ENCODE measurements around the gene ZBTB40. TPM values are rescaled to one million over a fixed set of nuclear protein-coding genes. Genes with fewer than 3 reads are reported as not detected.
A peak's percentile ranks its signal among the peaks of the same experiment; 100 is the strongest.

ZBTB40 gene
- total and polyA plus RNA-seq, 5 donors, result 5.3 to 17.7 (median 13.3) TPM

- WGBS, result 66% methylated on average over 8 of the region's 8 CpGs
- no peak overlapping the region for H3K4me3 ChIP-seq (ENCODE audit: low read length)
- no peak for DNase-seq
- H3K4me1 ChIP-seq (ENCODE audit: control insufficient read depth, insufficient read depth, low read length), result no peaks in the 10 kb centered on the region
- H3K27ac ChIP-seq (ENCODE audit: low read length), result no peak overlapping the region
- no peaks in the 10 kb centered on the region for H3K27me3 ChIP-seq (ENCODE audit: control insufficient read depth, insufficient read depth)
- H3K9me3 ChIP-seq (ENCODE audit: control insufficient read depth, low read length), result no peaks in the 10 kb centered on the region
- intact Hi-C loops (cut with DNase I), result loop anchor here in 1 of 4 donors (10.0 kb wide), 1 partner anchor 308 kb away; no protein-coding TSS in a partner anchor
- ATAC-seq, result no peak
These were observed 38.5 kb upstream of the ZBTB40 start for GRCh38 chr1:22412932-22413727.

GRCh38 chr1:22413799-22414198, 37.9 kb upstream of the ZBTB40 start:
- H3K27ac ChIP-seq (ENCODE audit: low read length), result no peak overlapping the region

GRCh38 chr1:22414244-22414751, 37.4 kb upstream of the ZBTB40 start:
- intact Hi-C loops (cut with DNase I), result loop anchor here in 1 of 4 donors (10.0 kb wide), 1 partner anchor 309 kb away; no protein-coding TSS in a partner anchor
- Histone ChIP-seq H3K27ac (ENCODE audit: low read length) (no peak overlapping the region), H3K4me1 (ENCODE audit: control insufficient read depth, insufficient read depth, low read length) (peaks cover 4% of the 10 kb centered on the region), H3K4me3 (ENCODE audit: low read length) (no peak overlapping the region), H3K9me3 (ENCODE audit: control insufficient read depth, low read length) (no peaks in the 10 kb centered on the region), H3K27me3 (ENCODE audit: control insufficient read depth, insufficient read depth) (no peaks in the 10 kb centered on the region)
- WGBS, result 65% methylated on average over 11 of the region's 11 CpGs
- DNase-seq (peak in 1 of 3 donors; percentile 17), ATAC-seq (peak in 1 of 2 donors; percentile 36)

More at GRCh38 chr1:22413799-22414198, 37.9 kb upstream of the ZBTB40 start:
- intact Hi-C loops (cut with DNase I), result loop anchor here in 1 of 4 donors (10.0 kb wide), 1 partner anchor 309 kb away; no protein-coding TSS in a partner anchor
- ATAC-seq (no peak), DNase-seq (no peak)
- Histone ChIP-seq H3K4me3 (ENCODE audit: low read length) (no peak overlapping the region), H3K27me3 (ENCODE audit: control insufficient read depth, insufficient read depth) (no peaks in the 10 kb centered on the region), H3K4me1 (ENCODE audit: control insufficient read depth, insufficient read depth, low read length) (peaks cover 4% of the 10 kb centered on the region), H3K9me3 (ENCODE audit: control insufficient read depth, low read length) (no peaks in the 10 kb centered on the region)
- 0% methylated on average over 1 of the region's 1 CpG for WGBS

- Histone ChIP-seq H3K4me3 (ENCODE audit: low read length) (no peak overlapping the region), H3K27me3 (ENCODE audit: control insufficient read depth, insufficient read depth) (no peaks in the 10 kb centered on the region), H3K27ac (ENCODE audit: low read length) (no peak overlapping the region), H3K4me1 (ENCODE audit: control insufficient read depth, insufficient read depth, low read length) (peaks cover 4% of the 10 kb centered on the region), H3K9me3 (ENCODE audit: control insufficient read depth, low read length) (no peaks in the 10 kb centered on the region)
- intact Hi-C loops (cut with DNase I), result loop anchor here in 2 of 4 donors (5.0 to 10.0 kb wide), 2 partner anchors 303 to 311 kb away; no protein-coding TSS in a partner anchor
- 87% methylated on average over 7 of the region's 7 CpGs for WGBS
- ATAC-seq, result no peak
- no peak for DNase-seq
These were observed 36.2 kb upstream of the ZBTB40 start for GRCh38 chr1:22415489-22415888.

GRCh38 chr1:22416555-22417454, 34.8 kb upstream of the ZBTB40 start:
- no peaks in the 10 kb centered on the region for H3K27me3 ChIP-seq (ENCODE audit: control insufficient read depth, insufficient read depth)
- H3K9me3 ChIP-seq (ENCODE audit: control insufficient read depth, low read length), result no peaks in the 10 kb centered on the region
- peaks cover 4% of the 10 kb centered on the region for H3K4me1 ChIP-seq (ENCODE audit: control insufficient read depth, insufficient read depth, low read length)
- H3K27ac ChIP-seq (ENCODE audit: low read length), result no peak overlapping the region
- DNase-seq (peak; percentile 58 to 84 (median 84)), ATAC-seq (peak; percentile 39 to 49)
- H3K4me3 ChIP-seq (ENCODE audit: low read length), result no peak overlapping the region
- WGBS, result 20% methylated on average over 13 of the region's 13 CpGs
- intact Hi-C loops (cut with DNase I), result loop anchor here in 2 of 4 donors (5.0 to 10.0 kb wide), 2 partner anchors 305 to 312 kb away; no protein-coding TSS in a partner anchor

GRCh38 chr1:22417466-22417865, 34.2 kb upstream of the ZBTB40 start:
- Histone ChIP-seq H3K27ac (ENCODE audit: low read length) (no peak overlapping the region), H3K9me3 (ENCODE audit: control insufficient read depth, low read length) (no peaks in the 10 kb centered on the region), H3K27me3 (ENCODE audit: control insufficient read depth, insufficient read depth) (no peaks in the 10 kb centered on the region), H3K4me1 (ENCODE audit: control insufficient read depth, insufficient read depth, low read length) (peaks cover 4% of the 10 kb centered on the region), H3K4me3 (ENCODE audit: low read length) (no peak overlapping the region)
- 84% methylated on average over 12 of the region's 12 CpGs for WGBS
- intact Hi-C loops (cut with DNase I), result loop anchor here in 2 of 4 donors (5.0 to 10.0 kb wide), 2 partner anchors 305 to 313 kb away; no protein-coding TSS in a partner anchor
- ATAC-seq, result no peak
- no peak for DNase-seq

GRCh38 chr1:22418312-22418711, 33.3 kb upstream of the ZBTB40 start:
- intact Hi-C loops (cut with DNase I), result loop anchor here in 2 of 4 donors (5.0 to 10.0 kb wide), 2 partner anchors 306 to 314 kb away; no protein-coding TSS in a partner anchor
- no peak overlapping the region for H3K4me3 ChIP-seq (ENCODE audit: low read length)

GRCh38 chr1:22418933-22419382, 32.7 kb upstream of the ZBTB40 start:
- Histone ChIP-seq H3K9me3 (ENCODE audit: control insufficient read depth, low read length) (no peaks in the 10 kb centered on the region), H3K4me1 (ENCODE audit: control insufficient read depth, insufficient read depth, low read length) (peaks cover 4% of the 10 kb centered on the region), H3K27ac (ENCODE audit: low read length) (no peak overlapping the region), H3K4me3 (ENCODE audit: low read length) (no peak overlapping the region), H3K27me3 (ENCODE audit: control insufficient read depth, insufficient read depth) (no peaks in the 10 kb centered on the region)
- under 1% methylated on average over 2 of the region's 2 CpGs for WGBS
- ATAC-seq (peak in 1 of 2 donors; percentile 34), DNase-seq (no peak)
- intact Hi-C loops (cut with DNase I), result loop anchor here in 2 of 4 donors (5.0 to 10.0 kb wide), 2 partner anchors 307 to 314 kb away; no protein-coding TSS in a partner anchor

More at GRCh38 chr1:22418312-22418711, 33.3 kb upstream of the ZBTB40 start:
- Histone ChIP-seq H3K9me3 (ENCODE audit: control insufficient read depth, low read length) (no peaks in the 10 kb centered on the region), H3K4me1 (ENCODE audit: control insufficient read depth, insufficient read depth, low read length) (peaks cover 4% of the 10 kb centered on the region), H3K27me3 (ENCODE audit: control insufficient read depth, insufficient read depth) (no peaks in the 10 kb centered on the region), H3K27ac (ENCODE audit: low read length) (peak overlapping the region; percentile 40)
- 55% methylated on average over 4 of the region's 4 CpGs for WGBS
- ATAC-seq, result no peak
- no peak for DNase-seq

GRCh38 chr1:22420455-22421053, 31.1 kb upstream of the ZBTB40 start:
- no peaks in the 10 kb centered on the region for H3K9me3 ChIP-seq (ENCODE audit: control insufficient read depth, low read length)
- H3K27me3 ChIP-seq (ENCODE audit: control insufficient read depth, insufficient read depth), result no peaks in the 10 kb centered on the region
- DNase-seq (peak; percentile 77 to 92 (median 91)), ATAC-seq (peak; percentile 90 to 92)
- 52% methylated on average over 15 of the region's 15 CpGs for WGBS
- H3K4me1 ChIP-seq (ENCODE audit: control insufficient read depth, insufficient read depth, low read length), result peaks cover 4% of the 10 kb centered on the region
- H3K27ac ChIP-seq (ENCODE audit: low read length), result no peak overlapping the region
- intact Hi-C loops (cut with DNase I), result loop anchor here in 3 of 4 donors (1.0 to 2.0 kb wide), 2 partner anchors 222 kb away; partner anchors contain the start of gene C1QC (in 2 of the 3)
- no peak overlapping the region for H3K4me3 ChIP-seq (ENCODE audit: low read length)

- Histone ChIP-seq H3K9me3 (ENCODE audit: control insufficient read depth, low read length) (no peaks in the 10 kb centered on the region), H3K4me3 (ENCODE audit: low read length) (no peak overlapping the region), H3K4me1 (ENCODE audit: control insufficient read depth, insufficient read depth, low read length) (no peaks in the 10 kb centered on the region), H3K27me3 (ENCODE audit: control insufficient read depth, insufficient read depth) (no peaks in the 10 kb centered on the region), H3K27ac (ENCODE audit: low read length) (no peak overlapping the region)
- WGBS, result 87% methylated on average over 4 of the region's 4 CpGs
- intact Hi-C loops (cut with DNase I), result no loop called here
- ATAC-seq (no peak), DNase-seq (no peak)
These were observed 24.9 kb upstream of the ZBTB40 start for GRCh38 chr1:22426781-22427180.
